MM.1S (cell line): ENCODE data around the gene IL7R.

Source experiments
- CTCF ChIP-seq: fragments of 300-600 bp; sonication (generic); IDR thresholded peaks from 2 replicates; pipeline ENCODE4 v1.5.1; 2016; ENCODE audit warnings: antibody characterized with exemption, low read length, mixed read lengths
- EZH2 ChIP-seq: fragments of 300-600 bp; sonication (generic); optimal IDR thresholded peaks from 2 replicates; pipeline ENCODE3; 2017; ENCODE audit warnings: low read depth, mild to moderate bottlenecking, antibody characterized with exemption, low read length, mixed read lengths
- EZH2phosphoT487 ChIP-seq: fragments of 300-600 bp; sonication (generic); IDR thresholded peaks from 2 replicates; pipeline ENCODE4 v1.6.1; 2018; ENCODE audit warnings: antibody characterized with exemption, low read length

- no peak for TF ChIP-seq CTCF
- no peak for TF ChIP-seq EZH2phosphoT487
- TF ChIP-seq EZH2: no peak
These were observed 36.0 kb upstream of the IL7R start for GRCh38 chr5:35820735-35821134.
